ENCODE data around the gene PREX1.

PREX1 gene

GRCh38 chr20:48731536-48731935, 96.3 kb downstream of the PREX1 start:
- no peak for DNase-seq

- no peak for DNase-seq
Observed at GRCh38 chr20:48730977-48731376, 96.8 kb downstream of the PREX1 start.

GRCh38 chr20:48729538-48729937, 98.3 kb downstream of the PREX1 start:
- no peak for DNase-seq

DNA sequence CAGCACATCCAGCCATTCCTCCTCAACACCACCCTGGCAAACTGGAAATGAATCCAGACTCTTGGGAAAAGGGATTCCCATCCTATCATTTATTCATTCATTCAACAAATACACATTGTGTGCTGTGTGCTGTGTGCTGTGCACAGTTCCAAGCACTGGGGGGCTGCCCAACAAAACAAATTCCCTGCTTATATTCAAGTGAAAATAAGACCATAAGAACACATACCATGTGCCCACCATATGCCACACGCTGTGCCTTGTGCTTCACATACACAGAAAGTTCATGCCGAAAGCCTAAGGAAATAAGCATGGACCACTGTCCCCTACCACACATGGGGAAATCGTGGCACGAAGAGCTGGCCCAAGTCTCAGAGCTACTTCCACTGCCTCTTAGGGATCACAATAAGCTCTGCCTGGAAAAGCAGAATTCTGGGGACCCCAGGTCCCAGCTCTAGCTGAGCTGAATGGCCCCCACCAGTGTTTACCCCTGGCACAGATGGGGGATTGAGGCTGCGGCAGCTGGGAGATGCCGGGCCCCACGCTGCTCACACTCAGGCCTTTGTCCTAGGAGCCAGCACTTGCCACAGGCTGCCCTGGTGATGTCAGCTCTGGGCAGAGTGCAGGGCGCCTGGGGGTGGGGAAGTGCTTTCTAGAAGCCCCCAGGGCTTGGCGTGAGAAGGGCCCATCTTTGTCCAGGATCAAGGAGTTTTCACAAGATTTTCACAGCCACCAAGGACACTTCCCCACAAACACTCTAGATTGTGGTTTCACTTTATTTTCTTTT, 99.6 kb downstream of the PREX1 start:
- DNase-seq = no peak

GRCh38 chr20:48727226-48727625, 100.6 kb downstream of the PREX1 start:
- no peak for DNase-seq

GRCh38 chr20:48725555-48725991, 102.2 kb downstream of the PREX1 start:
- DNase-seq = no peak

GRCh38 chr20:48724891-48725554, 102.8 kb downstream of the PREX1 start:
- no peak for DNase-seq

DNA sequence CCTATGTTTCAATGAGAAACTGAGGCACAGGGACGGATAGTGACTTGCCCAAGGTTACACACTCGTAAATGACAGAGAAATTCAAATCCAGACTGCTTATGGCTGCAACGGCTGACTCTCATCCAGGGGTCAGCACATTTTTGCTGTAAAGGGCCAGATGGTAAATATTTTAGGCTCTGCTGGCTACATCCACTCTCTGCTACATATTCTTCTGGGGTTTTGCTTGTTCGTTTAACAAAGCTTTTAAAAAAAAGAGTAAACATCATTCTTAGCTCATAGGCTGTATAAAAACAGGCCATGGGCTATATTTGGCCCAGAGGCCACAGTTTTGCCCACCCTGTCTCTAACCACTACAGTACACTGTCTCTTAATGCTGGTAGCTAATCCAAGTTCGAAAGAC, 103.4 kb downstream of the PREX1 start:
- no peak for DNase-seq

DNA sequence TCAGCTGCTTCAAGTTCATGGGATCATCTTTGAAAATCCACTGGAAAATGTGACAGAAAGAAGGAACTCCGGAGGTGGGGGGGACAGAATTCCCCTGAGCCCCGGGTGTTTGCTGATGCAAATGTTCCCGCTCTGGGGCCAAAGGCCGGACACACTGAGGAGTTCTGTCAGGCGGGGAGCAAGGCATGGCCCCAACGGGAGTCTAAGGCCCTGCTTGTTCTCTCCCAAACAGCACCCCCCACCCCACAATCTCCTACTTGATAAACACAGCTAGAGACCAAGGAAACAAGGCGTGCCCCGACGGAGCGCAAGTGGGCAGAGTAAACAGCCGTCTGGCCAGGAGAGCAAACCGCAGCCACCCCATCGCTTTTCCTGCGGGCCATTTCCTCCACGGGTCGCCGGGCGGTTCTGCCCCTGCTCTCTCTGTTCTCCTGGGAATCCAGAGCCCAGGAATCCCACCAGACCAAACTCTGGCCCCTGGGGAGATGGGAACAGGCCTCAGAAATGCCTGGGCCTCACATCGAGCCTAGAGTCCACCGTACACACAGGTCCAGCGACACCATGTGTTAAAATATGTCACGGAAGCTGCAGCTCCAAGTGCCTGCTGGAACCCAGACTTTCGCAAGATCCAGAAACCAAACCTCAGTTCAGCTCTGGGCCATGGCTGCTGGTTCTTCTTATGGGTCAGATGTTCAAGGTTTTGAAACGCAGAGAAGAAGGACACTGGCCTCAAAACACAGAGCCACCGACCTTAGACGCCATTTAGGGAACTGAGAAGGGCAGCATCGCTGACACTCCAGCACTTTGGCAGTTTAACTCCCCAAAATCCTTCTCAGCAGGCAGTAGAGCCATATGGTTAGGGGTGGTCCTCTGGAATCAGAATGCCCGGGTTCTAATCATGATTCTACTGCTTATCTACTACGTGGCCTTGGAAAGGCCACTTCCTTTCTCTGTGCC, 104.2 kb downstream of the PREX1 start:
- DNase-seq = no peak

GRCh38 chr20:48722737-48723191, 105.0 kb downstream of the PREX1 start:
- DNase-seq = no peak

- no peak for DNase-seq
Observed at GRCh38 chr20:48722002-48722731, 105.6 kb downstream of the PREX1 start.

GRCh38 chr20:48721324-48722001, 106.3 kb downstream of the PREX1 start:
- no peak for DNase-seq

DNA sequence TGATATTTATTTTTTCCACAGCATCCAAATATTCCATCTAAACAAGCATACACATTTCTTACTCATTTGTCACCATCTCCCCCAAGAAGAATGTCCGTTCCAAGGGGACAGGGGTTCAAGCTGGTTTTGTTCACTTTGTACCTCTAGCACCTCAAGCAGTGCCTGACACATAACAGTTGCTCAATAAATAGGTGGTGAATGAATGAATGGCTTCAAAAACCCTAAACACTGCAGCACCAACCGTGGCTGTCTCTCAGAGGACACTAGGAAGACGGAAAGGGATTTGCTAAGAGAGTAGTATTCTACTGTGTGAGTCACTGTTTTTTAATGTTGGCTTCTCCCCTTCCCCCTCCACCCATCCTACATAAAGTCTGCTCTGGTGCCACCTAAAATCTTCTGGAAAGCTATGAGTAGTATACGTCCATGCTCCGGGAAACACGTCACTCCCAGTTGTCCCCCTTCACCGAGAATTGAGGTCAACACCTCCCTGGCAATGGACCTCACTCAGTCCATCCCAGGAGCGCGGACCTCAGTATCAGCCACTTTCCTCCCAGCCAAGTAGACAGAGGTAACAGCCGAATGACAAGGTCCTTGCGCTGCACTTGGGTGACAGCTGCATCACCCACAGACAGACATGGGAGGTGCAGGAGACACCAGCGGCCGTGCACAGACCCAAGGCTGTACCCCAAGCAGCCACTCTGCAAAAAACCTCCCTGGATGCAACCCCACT, 107.4 kb downstream of the PREX1 start:
- no peak for DNase-seq

DNA sequence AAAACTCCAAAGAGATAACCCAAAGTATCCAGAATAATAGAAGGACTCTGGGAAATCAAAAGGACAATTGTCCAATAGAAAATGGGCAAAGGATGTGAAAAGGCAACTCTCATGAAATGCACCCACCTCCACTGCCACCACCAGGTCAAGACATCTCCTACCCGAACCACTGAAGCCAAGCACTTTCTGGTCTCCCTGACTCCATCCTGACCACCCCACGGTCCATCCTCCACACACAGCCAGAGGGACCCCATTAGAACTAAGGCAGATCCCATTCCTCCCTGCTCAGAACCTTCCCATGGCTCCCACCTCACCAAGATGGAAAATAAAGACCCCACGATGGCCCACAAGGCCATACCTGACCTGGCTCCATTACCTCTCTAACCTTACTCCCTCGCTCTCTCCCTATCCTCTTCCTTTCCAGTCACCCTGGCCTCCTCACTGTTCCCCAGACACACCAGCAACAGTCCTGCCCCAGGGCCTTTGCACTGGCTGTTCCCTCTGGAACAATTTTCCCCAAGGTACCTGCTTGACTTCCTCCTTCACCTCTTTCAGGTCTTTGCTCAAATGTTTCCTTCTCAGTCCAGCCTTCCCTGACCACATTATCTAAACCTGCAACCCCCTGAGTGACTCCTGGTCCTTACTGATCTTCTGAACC, 108.1 kb downstream of the PREX1 start:
- no peak for DNase-seq

- peak; percentile 41 for DNase-seq
Observed at GRCh38 chr20:48718786-48719578, 108.8 kb downstream of the PREX1 start.

GRCh38 chr20:48717680-48718223, 110.0 kb downstream of the PREX1 start:
- DNase-seq = no peak

GRCh38 chr20:48717095-48717672, 110.6 kb downstream of the PREX1 start:
- no peak for DNase-seq

GRCh38 chr20:48716541-48716940, 111.3 kb downstream of the PREX1 start:
- DNase-seq = no peak

DNA sequence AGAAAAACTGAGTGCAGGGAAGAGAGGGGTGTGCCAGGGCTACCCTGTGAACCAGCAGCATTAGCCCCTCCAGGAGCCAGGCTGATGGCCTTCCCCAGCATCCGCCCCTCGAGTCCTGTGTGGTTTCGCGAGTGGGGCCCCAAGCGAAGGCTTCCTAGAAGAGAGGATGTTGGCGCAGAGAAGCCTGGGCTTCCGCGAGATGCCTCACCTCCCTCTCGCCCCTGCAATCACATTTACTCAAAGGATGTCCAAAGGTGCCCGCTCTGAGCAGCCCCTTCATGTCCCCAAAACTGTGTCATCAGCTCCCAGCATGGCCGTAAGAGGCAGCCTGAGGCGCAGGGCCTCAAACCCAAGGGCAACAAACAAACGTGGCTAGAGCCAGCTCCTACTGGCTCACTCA, 111.7 kb downstream of the PREX1 start:
- no peak for DNase-seq
